HepG2 (cell line): Measurements from ENCODE around the gene BCAT1. TPM values are rescaled to one million over a fixed set of nuclear protein-coding genes. Genes with fewer than 3 reads are reported as not detected.

Source experiments
- AHR ChIP-seq: IDR thresholded peaks from 2 replicates; pipeline ENCODE4 v1.6.1; 2018; ENCODE audit warnings: missing genetic modification reagents, missing compliant biosample characterization
- ARNT2 ChIP-seq: sonication (generic); formaldehyde crosslinking; IDR thresholded peaks from 2 replicates; pipeline ENCODE4 v1.8.0; 2022; ENCODE audit warnings: mild to moderate bottlenecking, low read depth, missing genetic modification reagents, moderate library complexity
- ASH2L ChIP-seq: fragments of 300-600, 200-600 bp; sonication (generic); IDR thresholded peaks from 2 replicates; pipeline ENCODE4 v1.7.0; 2017; ENCODE audit warnings: low read depth, mild to moderate bottlenecking, moderate library complexity, mixed read lengths, low read length; ENCODE audit not compliant: insufficient read length
- BRCA1 ChIP-seq: sonication (generic); formaldehyde crosslinking; IDR thresholded peaks from 2 replicates; pipeline ENCODE4 v1.4.0; 2020; ENCODE audit warnings: missing genetic modification reagents
- CBX2 ChIP-seq, 2 experiments: fragments of 200-600 bp in 1 of 2; sonication (generic); formaldehyde crosslinking in 1 of 2; IDR thresholded peaks; 2 replicates each; pipeline versions ENCODE4 v1.7.0 to v1.8.1; 2018 to 2022; ENCODE audit warnings: low read depth in 2 of 2, low read length in 1 of 2, mild to moderate bottlenecking in 1 of 2, missing genetic modification reagents in 1 of 2
- ETV6 ChIP-seq: sonication (generic); formaldehyde crosslinking; conservative IDR thresholded peaks from 2 replicates; pipeline ENCODE4 v1.4.0; 2020; ENCODE audit warnings: missing genetic modification reagents
- GTF2F1 ChIP-seq: fragments of 150-350 bp; IDR thresholded peaks from 2 replicates; pipeline ENCODE4 v1.6.1; 2014; ENCODE audit warnings: low read length
- GZF1 ChIP-seq: sonication (generic); formaldehyde crosslinking; IDR thresholded peaks from 2 replicates; pipeline ENCODE4 v1.5.1; 2020; ENCODE audit warnings: mild to moderate bottlenecking, missing genetic modification reagents
- HDAC2 ChIP-seq: sonication (generic); formaldehyde crosslinking; IDR thresholded peaks from 2 replicates; pipeline ENCODE4 v1.4.0; 2020; ENCODE audit warnings: missing genetic modification reagents
- HHEX ChIP-seq: IDR thresholded peaks from 2 replicates; pipeline ENCODE4 v1.6.1; 2016; ENCODE audit warnings: control low read depth
- ISX ChIP-seq: sonication (generic); formaldehyde crosslinking; conservative IDR thresholded peaks from 2 replicates; pipeline ENCODE4 v1.5.0; 2020; ENCODE audit warnings: missing genetic modification reagents
- KDM2A ChIP-seq: sonication (generic); formaldehyde crosslinking; IDR thresholded peaks from 2 replicates; pipeline ENCODE4 v1.4.0; 2020; ENCODE audit warnings: low read depth, missing genetic modification reagents, borderline replicate concordance
- LCORL ChIP-seq, 2 experiments: fragments of 450-650 bp in 1 of 2; sonication (generic) in 1 of 2; formaldehyde crosslinking in 1 of 2; IDR thresholded peaks; 2 replicates each; pipeline versions ENCODE4 v1.5.0 to v1.6.1; 2017 to 2020; ENCODE audit warnings: antibody characterized with exemption in 1 of 2, missing genetic modification reagents in 1 of 2
- MED8 ChIP-seq: sonication (generic); formaldehyde crosslinking; IDR thresholded peaks from 2 replicates; pipeline ENCODE4 v1.8.1; 2023; ENCODE audit warnings: mild to moderate bottlenecking, missing genetic modification reagents; ENCODE audit not compliant: insufficient replicate concordance
- MEF2D ChIP-seq: sonication (generic); formaldehyde crosslinking; IDR thresholded peaks from 2 replicates; pipeline ENCODE4 v1.5.1; 2020; ENCODE audit warnings: mild to moderate bottlenecking, missing genetic modification reagents
- MLLT10 ChIP-seq: sonication (generic); formaldehyde crosslinking; IDR thresholded peaks from 2 replicates; pipeline ENCODE4 v1.4.0; 2020; ENCODE audit warnings: missing genetic modification reagents
- MYNN ChIP-seq: sonication (generic); formaldehyde crosslinking; IDR thresholded peaks from 2 replicates; pipeline ENCODE4 v1.4.0; 2020; ENCODE audit warnings: mild to moderate bottlenecking, low read depth, missing genetic modification reagents
- NFIC ChIP-seq: IDR thresholded peaks from 2 replicates; pipeline ENCODE4 v1.6.1; 2012; ENCODE audit warnings: mild to moderate bottlenecking, low read length, inconsistent platforms
- NR2C2 ChIP-seq: sonication (generic); formaldehyde crosslinking; IDR thresholded peaks from 2 replicates; pipeline ENCODE4 v1.4.0; 2020; ENCODE audit warnings: missing genetic modification reagents, mild to moderate bottlenecking, moderate library complexity, borderline replicate concordance
- PLRG1 ChIP-seq: fragments of 450-650 bp; conservative IDR thresholded peaks from 2 replicates; pipeline ENCODE4 v1.6.1; 2016
- RELA ChIP-seq: sonication (generic); formaldehyde crosslinking; IDR thresholded peaks from 2 replicates; pipeline ENCODE4 v1.4.0; 2020; ENCODE audit warnings: missing genetic modification reagents
- ZBTB1 ChIP-seq: sonication (generic); formaldehyde crosslinking; IDR thresholded peaks from 2 replicates; pipeline ENCODE4 v1.4.0; 2020; ENCODE audit warnings: missing genetic modification reagents, borderline replicate concordance
- ZFP91 ChIP-seq: sonication (generic); formaldehyde crosslinking; IDR thresholded peaks from 2 replicates; pipeline ENCODE4 v1.9.0; 2022; ENCODE audit warnings: missing genetic modification reagents, mild to moderate bottlenecking, borderline replicate concordance
- ZMYM3 ChIP-seq: sonication (generic); formaldehyde crosslinking; IDR thresholded peaks from 2 replicates; pipeline ENCODE4 v1.5.1; 2020; ENCODE audit warnings: mild to moderate bottlenecking, missing genetic modification reagents
- ZNF362 ChIP-seq: sonication (generic); formaldehyde crosslinking; IDR thresholded peaks from 2 replicates; pipeline ENCODE4 v1.4.0; 2020; ENCODE audit warnings: missing genetic modification reagents, mild to moderate bottlenecking, borderline replicate concordance
- ZNF572 ChIP-seq: sonication (generic); formaldehyde crosslinking; IDR thresholded peaks from 2 replicates; pipeline ENCODE4 v1.5.1; 2020; ENCODE audit warnings: mild to moderate bottlenecking, missing genetic modification reagents
- ZNF629 ChIP-seq: sonication (generic); formaldehyde crosslinking; conservative IDR thresholded peaks from 2 replicates; pipeline ENCODE4 v1.5.0; 2020; ENCODE audit warnings: missing genetic modification reagents
- ZNF883 ChIP-seq: sonication (generic); formaldehyde crosslinking; IDR thresholded peaks from 2 replicates; pipeline ENCODE4 v1.5.1; 2020; ENCODE audit warnings: mild to moderate bottlenecking, missing genetic modification reagents; ENCODE audit errors: not compliant biosample characterization
- polyA plus RNA-seq, 8 experiments: library from polyadenylated mRNA; depleted of rRNA in 3 of 8; stranded (reverse) in 7 of 8; unstranded in 1 of 8; fragments of >200 nt; fragmentation: Illumina TruSeq in 4 of 8; extraction: Trizol in 4 of 8; gene quantifications; 2 replicates each; pipeline versions ENCODE4 v1.2.1 to v1.2.3, GENCODE V29; 2011 to 2016; ENCODE audit warnings: low read depth in 4 of 8, missing spikeins in 1 of 8, mixed read lengths in 1 of 8; ENCODE audit not compliant: insufficient read depth in 1 of 8
- total RNA-seq, 5 experiments: library from RNA; depleted of rRNA; stranded (reverse); fragments of >200 nt; fragmentation: Illumina TruSeq; extraction: Trizol; gene quantifications; 2 replicates each; pipeline ENCODE4 v1.2.3, GENCODE V29; 2016; ENCODE audit warnings: low read depth in 1 of 5

BCAT1 gene
- total and polyA plus RNA-seq, 2 of the 13 experiments (the other 11 are each of a cell fraction or from before 2014, with no cell fraction given), result 8.0 to 75.5 TPM

- peak; percentile 78; the same call in 1 of the 2 replicates for TF ChIP-seq ZFP91
- TF ChIP-seq ETV6 (CRISPR knock-in tag), result no peak; the same call in 1 of the 2 replicates
- TF ChIP-seq GTF2F1, result no peak
- TF ChIP-seq AHR (CRISPR knock-in tag), result peak; percentile 67; the same call in 1 of the 2 replicates
- TF ChIP-seq MEF2D (CRISPR knock-in tag), result no peak
- TF ChIP-seq ASH2L, result peak; percentile 85
- TF ChIP-seq MLLT10 (CRISPR knock-in tag), result no peak
- peak; percentile 76 for TF ChIP-seq NR2C2
- peak; percentile 70 for TF ChIP-seq MED8 (CRISPR knock-in tag)
- peak; percentile 47; the same call in 1 of the 2 replicates for TF ChIP-seq ZMYM3
- no peak for TF ChIP-seq MYNN
- TF ChIP-seq BRCA1, result no peak
- TF ChIP-seq GZF1, result peak; percentile 65; the same call in 1 of the 2 replicates
- 0 out of 2 replicates have a peak, but pooled peaks have one; percentile 32 for TF ChIP-seq RELA (CRISPR knock-in tag)
- no peak for TF ChIP-seq ZNF362
- no peak for TF ChIP-seq ISX (CRISPR knock-in tag)
- TF ChIP-seq ZNF629, result no peak
- peak; percentile 74; the same call in 1 of the 2 replicates for TF ChIP-seq HDAC2 (CRISPR knock-in tag)
- no peak for TF ChIP-seq ZNF883 (CRISPR knock-in tag)
- TF ChIP-seq ZBTB1, result no peak
- TF ChIP-seq NFIC, result no peak
- TF ChIP-seq KDM2A, result peak; percentile 88
- no peak for TF ChIP-seq PLRG1
- no peak for TF ChIP-seq ZNF572 (CRISPR knock-in tag)
- peak; percentile 88 for TF ChIP-seq ARNT2 (CRISPR knock-in tag)
- TF ChIP-seq HHEX (CRISPR knock-in tag), result no peak
- TF ChIP-seq LCORL (IDR thresholded peaks at IDR 0.05), result no peak
- no peak for TF ChIP-seq LCORL (CRISPR knock-in tag; IDR thresholded peaks at IDR 0.05)
- no peak for TF ChIP-seq CBX2 (IDR thresholded peaks at IDR 0.05; ENCODE audit: low read depth, low read length)
- no peak for TF ChIP-seq CBX2 (CRISPR knock-in tag; IDR thresholded peaks at IDR 0.05; ENCODE audit: low read depth)
These were observed at the start of gene BCAT1 (continued) for GRCh38 chr12:24948757-24949722.
